NCI-H748 (cell line): ENCODE data around the gene CDK18.

Source experiments
- DNase-seq: peaks from one replicate; lab custom pipeline; 2025; ENCODE audit not compliant: unreplicated experiment; lab: John Stamatoyannopoulos, UW

CDK18 gene

DNA sequence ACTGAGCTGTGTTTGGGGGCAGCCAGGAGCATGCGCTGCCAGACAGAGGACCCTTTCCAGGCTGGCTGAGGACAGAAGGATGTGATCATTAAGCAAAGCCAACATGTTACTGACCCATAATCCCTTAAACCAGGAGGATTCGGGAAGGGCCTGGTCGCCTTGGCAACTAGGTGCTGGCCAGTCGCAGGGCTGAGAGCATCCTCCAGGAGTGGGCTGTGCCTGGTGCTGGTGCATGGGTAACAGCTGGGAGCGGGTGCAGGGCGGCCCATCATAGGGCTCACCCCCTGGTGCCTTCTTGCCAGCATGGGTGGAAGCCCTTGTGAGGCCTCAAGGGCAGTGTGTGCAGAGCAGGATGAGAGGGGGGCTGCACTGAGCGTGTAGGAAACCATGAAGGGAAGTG is 17.2 kb downstream of the CDK18 start:
- DNase-seq, result no peak

DNA sequence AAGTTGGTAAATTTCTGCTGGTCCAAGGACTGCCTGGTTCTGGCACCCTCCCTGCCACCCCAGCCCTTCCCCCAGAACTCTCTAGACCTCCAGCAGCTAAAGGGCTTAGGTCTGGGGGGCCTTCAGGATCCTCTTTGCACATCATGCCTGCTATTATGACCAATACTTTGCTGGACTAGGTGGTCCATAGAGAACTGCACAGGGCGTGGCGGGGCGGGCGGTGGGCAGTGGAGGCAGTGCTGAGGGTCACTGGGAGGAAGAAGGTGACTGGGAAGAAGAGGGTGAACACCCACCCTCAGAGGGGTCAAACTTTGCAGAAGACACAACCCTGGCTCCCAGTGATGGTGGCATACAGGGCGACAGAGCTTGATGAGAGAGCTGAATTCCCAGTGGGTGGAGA is 18.2 kb downstream of the CDK18 start:
- no peak for DNase-seq

DNA sequence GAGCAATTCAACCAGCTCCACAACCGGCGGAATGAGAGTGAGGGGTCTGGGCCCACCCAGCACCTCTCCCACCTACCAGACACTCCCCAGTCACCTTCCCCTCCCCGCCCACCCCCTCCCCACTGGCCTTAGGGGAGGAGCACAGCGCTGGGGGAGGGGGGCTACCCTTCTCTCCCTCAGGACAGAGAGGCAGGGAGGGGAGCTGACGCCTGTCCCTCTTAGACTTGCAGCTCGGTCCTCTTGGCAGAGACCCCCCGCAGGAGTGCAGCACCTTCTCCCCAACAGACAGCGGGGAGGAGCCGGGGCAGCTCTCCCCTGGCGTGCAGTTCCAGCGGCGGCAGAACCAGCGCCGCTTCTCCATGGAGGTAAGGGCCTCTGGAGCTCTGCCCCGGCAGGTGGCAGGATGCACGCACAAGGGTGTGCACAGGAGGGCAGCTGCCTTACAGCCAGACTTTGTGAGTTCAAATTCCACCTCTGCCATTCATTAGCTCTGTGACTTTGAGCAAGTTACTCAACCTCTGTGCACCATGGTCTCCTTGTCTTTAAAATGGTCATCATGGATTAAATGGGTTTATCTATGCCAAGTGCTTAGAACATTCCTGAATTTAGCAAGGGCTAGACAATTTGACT is 18.9 kb downstream of the CDK18 start:
- DNase-seq, result no peak

DNA sequence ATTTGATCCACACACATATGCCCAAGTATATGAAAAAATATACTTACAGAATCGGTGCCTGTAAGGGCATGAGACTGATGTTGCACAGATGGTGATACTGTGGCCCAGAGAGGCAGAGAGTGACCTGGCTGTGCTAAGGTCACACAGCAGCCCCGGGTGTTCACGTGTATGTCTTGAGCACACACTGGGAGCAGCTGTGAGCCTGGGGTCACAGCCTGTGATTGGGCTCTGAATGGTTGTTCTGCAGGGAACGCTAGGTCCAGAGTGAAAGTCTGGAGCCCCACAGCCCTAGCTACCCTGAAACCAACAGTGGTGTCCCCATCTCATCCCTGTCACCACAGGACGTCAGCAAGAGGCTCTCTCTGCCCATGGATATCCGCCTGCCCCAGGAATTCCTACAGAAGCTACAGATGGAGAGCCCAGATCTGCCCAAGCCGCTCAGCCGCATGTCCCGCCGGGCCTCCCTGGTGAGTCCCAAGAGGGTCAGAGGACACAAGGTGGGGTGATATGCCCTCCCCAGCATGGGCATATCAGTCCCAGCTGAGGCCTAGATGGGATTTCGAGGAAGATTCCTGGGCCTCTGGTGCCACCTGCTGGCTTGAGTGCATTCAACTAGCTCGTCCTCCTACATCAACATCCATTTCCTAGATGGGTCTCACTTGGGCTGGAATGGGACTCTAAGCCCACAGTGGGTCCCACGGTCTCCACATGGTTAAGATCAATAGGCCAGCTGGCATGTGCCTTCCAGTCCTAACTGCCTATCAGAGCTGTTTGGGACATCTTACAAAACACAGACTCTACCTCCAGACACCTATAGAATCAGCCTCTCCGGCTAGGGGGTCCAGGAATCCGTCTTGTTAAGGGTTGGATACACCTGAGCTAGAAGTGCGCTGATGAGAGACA is 19.7 kb downstream of the CDK18 start:
- peak; percentile 56 for DNase-seq

DNA sequence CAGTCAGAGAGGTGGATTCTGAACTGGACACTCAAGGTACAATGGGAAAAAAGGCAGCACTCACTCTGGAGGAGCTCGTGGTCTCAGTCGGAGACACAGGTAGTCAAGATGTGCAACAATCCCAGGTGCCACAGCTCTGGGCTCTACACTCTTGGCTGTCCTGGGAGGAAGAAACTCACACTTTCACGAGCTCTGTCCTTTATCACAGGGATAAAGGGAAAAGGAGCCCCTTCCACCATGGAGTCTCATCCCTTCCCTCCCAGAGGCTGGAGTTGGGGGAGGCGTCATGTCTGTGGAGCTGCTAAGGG is 20.3 kb downstream of the CDK18 start:
- DNase-seq, result no peak

DNA sequence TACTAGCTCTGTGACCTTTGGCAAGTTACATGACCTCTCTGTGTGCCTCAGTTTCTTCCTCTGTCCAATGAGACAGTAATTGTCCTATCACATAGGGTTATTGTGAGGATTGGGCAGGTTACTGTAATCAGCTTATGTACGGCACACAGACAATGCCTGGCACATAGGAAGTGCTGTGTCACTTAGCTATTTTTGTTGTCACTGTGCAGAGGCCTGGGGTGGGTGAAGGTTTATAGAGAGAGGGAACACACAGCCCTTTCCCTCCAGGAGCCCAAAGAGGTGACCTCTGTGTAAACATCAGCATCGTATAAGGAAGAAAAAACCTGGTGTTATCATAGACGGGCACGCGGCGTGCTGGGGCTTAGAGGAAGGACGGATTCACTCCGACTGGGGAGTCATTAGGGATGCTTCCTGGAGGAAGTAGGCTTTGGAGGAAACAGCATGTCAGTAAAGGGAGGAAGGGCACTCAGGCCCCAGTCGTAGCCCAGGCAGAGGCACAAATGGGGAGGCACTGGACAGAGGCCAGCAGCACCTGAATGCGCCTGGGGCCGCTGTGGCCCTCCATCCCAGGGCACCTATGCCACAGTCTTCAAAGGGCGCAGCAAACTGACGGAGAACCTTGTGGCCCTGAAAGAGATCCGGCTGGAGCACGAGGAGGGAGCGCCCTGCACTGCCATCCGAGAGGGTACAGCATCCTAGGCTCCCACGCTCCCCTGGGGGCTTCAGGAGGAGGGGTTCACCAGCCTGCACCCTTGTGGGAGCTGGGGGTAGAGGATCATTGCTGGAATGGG is 21.2 kb downstream of the CDK18 start:
- no peak for DNase-seq

DNA sequence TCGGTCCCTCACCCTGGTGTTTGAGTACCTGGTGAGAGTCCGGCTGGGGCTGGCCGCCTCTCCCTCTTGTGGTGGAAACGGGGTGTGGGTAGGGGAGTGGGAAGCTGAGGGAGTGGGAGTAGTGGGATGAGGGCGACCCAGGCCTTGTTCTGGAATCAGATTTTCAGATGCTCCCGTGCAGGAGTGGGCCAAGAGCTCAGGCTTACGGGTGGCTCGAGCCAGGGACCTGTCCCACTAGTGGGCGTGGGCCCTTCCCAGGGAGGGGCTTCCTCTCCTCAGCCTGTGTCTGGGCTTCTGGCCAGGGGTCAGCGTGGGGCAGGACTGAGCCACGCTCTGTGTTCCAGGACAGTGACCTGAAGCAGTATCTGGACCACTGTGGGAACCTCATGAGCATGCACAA is 22.0 kb downstream of the CDK18 start:
- no peak for DNase-seq

DNA sequence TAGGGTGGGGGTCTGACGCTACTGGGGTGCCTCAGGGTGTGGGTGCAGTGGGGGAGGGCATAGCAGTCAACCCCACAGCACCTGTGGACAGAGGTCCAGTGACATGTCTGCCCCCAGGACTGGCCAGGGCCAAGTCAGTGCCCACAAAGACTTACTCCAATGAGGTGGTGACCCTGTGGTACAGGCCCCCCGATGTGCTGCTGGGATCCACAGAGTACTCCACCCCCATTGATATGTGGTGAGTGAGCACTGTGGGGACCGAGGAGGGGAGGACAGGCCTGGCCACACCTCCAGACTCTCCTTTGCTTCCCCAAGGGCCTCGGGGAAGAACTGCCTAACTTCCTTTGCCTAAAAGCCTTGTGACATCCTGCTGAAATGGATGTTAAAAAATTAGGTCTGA is 23.5 kb downstream of the CDK18 start:
- no peak for DNase-seq

DNA sequence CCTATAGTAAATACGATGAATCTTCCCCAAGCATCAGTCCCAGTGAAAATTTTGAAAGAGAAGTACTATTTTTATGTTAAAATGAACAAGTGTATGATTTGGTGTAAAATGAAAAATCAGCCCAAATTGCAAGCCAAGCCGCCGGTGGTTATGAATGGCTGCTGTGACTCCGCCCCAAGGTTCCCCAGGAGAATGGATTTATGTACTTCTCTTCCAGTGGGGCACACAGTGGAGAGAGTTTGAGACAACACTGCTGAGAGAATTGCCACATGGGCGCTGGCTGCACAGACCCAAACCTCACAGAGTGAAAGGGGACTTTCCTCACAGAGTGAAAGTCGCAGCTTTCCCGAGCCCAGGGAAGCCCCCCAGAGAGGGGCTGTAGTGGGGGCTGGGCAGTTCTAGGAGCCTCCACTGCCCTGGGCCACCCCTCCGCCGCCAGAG is 24.0 kb downstream of the CDK18 start:
- DNase-seq, result peak; percentile 4

DNA sequence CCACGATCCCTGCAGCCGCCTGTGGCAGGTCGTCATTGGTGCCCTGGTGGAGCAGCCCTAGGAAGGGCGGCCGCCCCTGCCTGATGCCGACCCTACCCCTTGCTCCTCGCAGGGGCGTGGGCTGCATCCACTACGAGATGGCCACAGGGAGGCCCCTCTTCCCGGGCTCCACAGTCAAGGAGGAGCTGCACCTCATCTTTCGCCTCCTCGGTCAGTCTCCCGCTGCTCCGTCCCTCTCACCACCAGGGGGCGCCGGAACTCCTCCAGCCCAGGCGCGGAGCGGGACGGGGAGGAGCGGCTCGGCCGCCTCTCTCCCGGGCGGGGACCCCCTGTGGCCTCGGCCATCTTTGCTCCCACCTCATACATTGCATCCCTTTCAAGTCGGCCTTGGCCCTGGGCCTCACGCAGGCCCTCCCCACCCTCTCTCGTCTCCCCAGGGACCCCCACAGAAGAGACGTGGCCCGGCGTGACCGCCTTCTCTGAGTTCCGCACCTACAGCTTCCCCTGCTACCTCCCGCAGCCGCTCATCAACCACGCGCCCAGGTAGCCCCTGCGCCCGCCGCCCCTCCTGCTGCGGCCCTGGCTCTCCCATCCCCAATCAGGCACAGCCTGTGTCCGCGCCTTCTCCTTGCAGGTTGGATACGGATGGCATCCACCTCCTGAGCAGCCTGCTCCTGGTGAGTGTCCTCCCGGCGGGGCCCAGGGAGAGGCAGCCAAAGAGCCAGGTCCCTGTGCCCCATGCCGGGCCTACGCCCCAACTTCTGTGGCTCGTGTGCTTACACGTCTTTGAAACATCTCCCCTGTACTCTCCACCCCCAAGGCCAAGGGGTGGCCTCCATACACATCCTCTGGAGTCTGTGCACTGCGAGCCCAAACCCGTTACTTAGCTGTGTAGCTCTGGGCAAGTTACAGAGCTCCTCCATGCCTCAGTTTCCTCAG is 24.7 kb downstream of the CDK18 start:
- peak; percentile 70 for DNase-seq

DNA sequence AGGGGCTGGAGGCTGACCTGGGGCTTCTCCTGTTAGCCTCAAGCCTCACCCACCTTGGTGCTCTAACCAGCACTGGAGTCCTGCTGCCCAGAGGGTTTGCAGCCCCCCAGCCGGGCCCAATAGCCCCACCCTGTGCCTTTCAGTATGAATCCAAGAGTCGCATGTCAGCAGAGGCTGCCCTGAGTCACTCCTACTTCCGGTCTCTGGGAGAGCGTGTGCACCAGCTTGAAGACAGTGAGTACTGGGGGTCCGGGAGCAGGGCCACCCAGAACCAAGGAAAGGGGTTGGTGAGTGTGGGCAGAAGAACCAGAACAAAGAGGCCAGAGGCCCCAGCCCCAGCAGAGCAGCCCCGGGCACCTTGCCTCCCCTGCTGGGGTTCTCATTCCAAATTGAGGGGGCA is 25.6 kb downstream of the CDK18 start:
- DNase-seq, result no peak

DNA sequence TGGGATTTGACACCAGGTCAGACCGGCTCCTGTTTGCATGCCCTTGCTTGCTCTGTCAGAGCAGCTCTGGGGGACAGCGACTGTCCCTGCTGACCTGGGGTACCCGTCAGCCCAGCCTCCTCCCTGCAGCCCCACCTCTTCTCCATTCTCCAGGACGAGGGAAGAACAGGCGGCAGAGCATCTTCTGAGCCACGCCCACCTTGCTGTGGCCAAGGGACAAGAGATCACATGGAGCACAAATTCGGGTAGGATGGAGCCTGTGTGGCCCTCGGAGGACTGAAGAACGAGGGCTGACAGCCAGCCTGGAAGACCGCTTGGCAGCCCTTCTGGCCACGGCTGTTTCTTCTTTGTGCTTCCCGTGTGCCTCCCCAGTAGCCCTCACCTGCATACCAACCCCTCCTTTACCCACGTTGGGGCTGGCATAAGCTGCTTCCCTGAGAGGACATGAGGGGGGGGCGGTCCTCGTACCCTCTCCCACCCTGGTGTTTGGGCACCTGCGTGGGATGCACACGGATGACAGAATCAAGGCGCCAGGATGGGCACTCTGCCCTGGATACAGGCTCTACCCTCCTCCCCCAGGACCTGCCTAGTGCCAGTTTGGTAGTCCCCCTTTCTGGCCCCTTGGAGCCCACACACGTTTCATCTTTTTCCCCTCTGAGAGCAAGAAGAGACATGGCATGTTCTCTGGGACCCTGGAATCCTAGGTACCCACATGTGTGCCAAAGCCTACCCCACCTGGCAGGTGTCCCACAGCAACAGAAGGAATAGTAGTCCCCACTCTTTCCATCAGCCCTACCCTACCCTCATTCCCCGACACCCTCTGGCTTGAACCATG is 26.9 kb downstream of the CDK18 start:
- no peak for DNase-seq

DNA sequence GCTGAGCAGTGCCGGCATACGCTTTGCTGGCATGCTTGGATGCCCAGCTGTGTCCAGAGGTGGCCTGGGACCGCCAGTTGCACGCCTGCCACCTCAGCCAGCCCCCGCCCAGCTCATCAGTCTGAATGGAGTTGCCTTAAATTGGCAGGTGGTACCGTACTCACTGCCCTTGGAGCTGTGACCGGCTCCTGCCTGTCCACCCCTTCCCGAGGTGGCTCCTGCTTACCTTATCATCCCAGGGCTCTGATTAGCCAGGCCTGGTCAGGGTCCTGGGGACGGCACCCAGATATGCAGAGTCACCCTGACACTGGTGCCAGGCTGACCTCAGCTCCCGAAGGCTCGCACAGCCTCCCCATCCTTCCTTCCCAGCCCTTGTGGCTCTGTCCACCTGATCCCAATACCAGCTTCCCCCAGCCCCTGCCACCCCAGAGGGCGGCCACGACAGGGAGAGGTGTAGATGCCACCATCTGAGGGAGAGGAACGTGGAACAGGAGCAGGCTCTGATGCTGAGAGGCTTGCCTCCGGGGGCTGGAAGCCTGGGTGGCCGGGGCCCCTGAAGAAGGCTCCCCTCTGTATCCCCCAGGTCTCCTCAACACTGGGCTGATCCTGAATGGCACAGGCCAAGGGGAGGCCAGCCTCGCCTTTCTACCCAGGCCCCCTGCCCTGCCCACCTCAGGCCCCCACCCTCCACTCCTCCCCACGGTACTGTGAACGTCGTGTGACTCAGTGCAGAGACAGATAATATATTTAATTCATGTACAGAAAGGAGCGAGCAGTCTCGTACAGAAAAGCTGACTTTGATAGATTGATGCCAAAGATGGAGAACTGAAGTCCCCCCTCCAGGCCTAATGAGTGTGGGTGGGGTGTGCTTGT is 27.8 kb downstream of the CDK18 start:
- no peak for DNase-seq

DNA sequence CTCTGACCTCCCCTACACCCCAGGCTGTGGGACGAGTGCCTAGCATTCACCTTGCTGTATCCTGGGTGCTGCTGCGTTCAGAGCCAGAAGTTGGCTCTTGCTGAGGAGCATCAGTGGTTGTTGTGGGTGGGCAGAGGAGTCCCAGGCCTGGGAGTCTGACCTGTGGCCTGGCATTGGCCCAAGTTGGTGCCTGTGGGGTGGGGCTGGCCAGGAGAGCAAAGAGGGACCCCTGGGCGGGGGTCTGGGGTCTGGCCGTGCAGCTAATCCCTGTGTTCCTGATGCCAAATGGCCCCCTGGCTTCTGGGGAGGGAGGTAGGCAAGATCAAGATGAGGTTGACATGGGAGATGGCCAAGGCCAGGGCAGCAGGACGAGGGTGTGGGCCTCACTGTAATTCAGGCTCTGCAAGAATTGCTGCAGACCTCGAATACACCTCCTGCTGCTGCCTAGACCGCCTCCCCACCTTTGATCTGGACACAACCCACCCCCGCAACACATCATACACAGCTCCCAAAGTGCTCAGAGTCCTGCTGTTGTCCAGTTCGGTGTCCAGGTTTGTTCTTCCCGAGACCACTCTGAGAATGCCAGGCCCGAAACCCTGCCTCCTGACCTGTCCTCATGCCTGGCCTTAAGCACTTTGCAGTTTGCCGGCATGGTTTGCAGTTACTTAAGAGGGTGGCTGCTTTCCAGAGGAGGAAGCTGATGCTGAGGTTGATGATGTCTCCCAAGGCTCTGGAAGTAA is 28.7 kb downstream of the CDK18 start:
- DNase-seq, result no peak

DNA sequence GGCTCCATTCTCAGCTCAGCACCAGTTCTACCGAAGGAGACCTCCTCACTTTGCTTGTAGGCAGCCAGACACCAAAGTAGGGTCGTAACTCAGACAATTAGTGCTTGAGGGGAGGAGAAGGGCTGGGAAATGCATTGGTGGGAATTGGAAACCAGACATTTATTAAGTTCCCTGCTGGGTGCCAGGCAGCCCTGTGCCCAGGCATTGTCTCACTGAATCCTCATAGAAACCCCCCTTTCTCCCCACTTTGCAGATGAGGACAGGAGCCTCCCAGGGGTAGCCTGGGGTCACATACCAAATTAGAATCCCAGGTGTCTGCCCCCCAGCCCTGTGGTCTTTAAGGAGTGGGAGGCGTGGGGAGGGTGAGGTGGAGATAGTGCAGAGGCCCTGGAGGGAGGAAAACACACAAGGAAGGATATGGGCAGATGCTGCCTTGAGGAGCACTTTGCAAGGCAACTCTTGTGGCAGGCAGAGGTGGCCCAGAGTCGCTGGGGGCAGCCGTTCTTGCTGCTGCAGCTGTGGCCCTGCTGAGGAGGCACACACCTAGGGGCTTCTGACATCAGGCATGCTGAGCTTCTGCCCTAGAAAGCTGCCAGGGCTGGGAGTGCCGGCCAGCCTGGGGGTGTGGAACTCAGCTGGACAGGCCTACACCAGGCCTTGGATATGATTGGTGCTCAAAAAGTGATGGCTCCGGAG is 29.4 kb downstream of the CDK18 start:
- no peak for DNase-seq

DNA sequence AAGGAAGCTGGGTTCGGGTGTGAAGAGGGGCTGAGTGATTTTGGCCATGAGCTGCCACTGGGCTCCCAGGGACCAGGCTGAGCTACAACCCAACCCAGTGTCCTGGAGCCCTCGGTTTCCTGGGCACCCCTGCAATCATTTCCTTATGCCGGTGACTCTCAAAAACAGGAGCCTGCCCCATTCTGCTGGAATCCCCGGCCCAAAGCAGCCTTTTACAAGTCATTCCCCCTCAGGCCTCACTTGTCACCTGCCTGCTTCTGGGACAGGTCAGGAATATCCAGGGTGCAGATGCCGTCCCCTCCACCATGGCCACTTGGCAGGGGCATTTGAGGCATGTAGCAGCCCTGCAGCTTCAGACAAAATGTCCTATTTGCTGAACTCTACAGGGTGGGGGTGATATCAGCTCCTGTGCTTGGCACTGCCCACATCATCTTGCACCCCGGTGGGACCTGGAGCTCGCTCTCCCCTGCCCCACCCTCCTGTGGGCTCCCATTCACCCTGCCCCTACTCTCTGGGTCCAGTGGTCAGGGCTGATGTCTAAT is 30.0 kb downstream of the CDK18 start:
- DNase-seq, result no peak

DNA sequence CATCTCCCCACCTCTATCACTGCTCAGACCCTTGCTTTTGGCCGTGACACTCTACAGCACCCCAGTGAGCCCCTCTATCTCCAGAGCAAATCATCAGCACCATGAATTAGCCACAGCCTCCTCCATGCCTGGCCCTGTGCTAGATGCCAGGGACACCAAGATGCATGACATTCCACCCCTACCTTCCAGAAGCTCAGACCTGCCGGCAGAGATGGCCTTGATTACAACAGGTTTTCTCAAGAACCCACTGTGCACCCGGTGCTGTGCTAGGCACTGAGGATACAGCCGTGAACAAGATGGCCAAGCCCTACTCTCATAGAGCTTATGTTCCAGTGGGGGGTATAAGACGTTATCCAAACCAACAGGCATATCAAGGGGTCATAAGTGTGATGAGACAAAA is 30.6 kb downstream of the CDK18 start:
- no peak for DNase-seq
